GM21825 (cell line): Measurements from ENCODE around the gene GALNT12.

ENCODE experiments used
- ATAC-seq: cut with Tn5 transposase; IDR thresholded peaks from one replicate; pipeline ENCODE4 v1.9.1; 2021; ENCODE audit warnings: mild to moderate bottlenecking, moderate library complexity; ENCODE audit not compliant: unreplicated experiment

The GALNT12 gene

DNA sequence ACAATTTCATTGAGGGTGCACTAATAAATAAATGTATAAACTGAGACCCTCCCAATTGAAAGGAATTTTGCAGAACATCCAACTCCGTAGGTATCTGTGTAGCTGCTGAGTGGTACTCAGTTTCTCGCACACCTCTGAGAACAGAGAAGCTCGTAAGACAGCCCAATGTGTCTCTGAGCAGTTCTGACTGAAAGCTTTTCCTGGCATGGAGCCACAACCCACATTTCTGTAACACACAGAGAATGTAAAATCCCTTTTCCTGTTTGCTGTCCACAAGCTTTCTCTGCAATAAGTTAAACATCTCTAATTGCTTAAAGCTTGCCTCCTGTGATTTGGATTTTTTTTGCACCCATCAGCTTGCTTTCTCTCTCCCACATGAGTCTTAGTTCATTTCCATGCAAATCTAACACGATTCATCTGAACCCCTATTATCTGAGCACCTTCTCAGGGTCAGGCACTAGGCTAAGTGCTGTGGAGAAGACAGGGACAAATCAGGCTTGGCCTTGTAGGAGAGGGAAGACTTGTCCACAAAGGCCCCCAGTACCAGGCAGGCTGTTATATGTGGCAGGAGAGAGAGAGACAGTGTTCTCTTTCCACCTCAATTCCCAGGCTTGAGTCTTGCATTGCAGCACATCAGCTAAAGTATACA lies 92.1 kb downstream of the GALNT12 start:
- ATAC-seq, result no peak
